MM.1S (cell line): ENCODE results near the gene EEA1.

Experiments
- DNase-seq: peaks from one replicate; pipeline ENCODE4 v3.0.0-alpha.2; 2015
- H2AFZ ChIP-seq: fragments of 300-600 bp; sonication (generic); 2 replicates; pipeline ENCODE4 v1.6.0; 2016; ENCODE audit warnings: antibody characterized with exemption, low read length
- H3F3A ChIP-seq: fragments of 300-600 bp; sonication (generic); 2 replicates; pipeline ENCODE4 v1.6.1; 2016; ENCODE audit warnings: mild to moderate bottlenecking, antibody characterized with exemption, low read length, moderate library complexity, mixed read lengths; ENCODE audit not compliant: insufficient read depth
- H3K27ac ChIP-seq: fragments of 300-600 bp; sonication (generic); 2 replicates; pipeline ENCODE4 v1.5.1; 2016; ENCODE audit warnings: mild to moderate bottlenecking, low read length
- H3K27me3 ChIP-seq: fragments of 300-600 bp; sonication (generic); replicated peaks from 2 replicates; pipeline ENCODE4 v1.6.0; 2016; ENCODE audit warnings: low read length; ENCODE audit not compliant: insufficient read depth
- H3K36me3 ChIP-seq: fragments of 300-600 bp; sonication (generic); replicated peaks from 2 replicates; pipeline ENCODE4 v1.6.1; 2016; ENCODE audit warnings: mild to moderate bottlenecking, low read length, mixed read lengths; ENCODE audit not compliant: insufficient read depth
- H3K4me1 ChIP-seq: fragments of 300-600 bp; sonication (generic); 2 replicates; pipeline ENCODE4 v1.6.1; 2016; ENCODE audit warnings: low read length, mixed read lengths
- H3K4me2 ChIP-seq: fragments of 300-600 bp; sonication (generic); 2 replicates; pipeline ENCODE4 v1.6.0; 2016; ENCODE audit warnings: low read depth, low read length
- H3K4me3 ChIP-seq: fragments of 300-600 bp; sonication (generic); 2 replicates; pipeline ENCODE4 v1.5.1; 2016; ENCODE audit warnings: low read length, mixed read lengths
- H3K79me2 ChIP-seq: fragments of 300-600 bp; sonication (generic); 2 replicates; pipeline ENCODE4 v1.6.1; 2016; ENCODE audit warnings: mixed run types, low read length, mixed read lengths
- H3K9ac ChIP-seq: fragments of 300-600 bp; sonication (generic); 2 replicates; pipeline ENCODE4 v1.6.1; 2016; ENCODE audit warnings: low read length, mixed read lengths
- H3K9me2 ChIP-seq: fragments of 300-600 bp; sonication (generic); replicated peaks from 2 replicates; pipeline ENCODE4 v1.6.1; 2016; ENCODE audit warnings: mild to moderate bottlenecking, low read length, mixed read lengths; ENCODE audit not compliant: insufficient read depth
- H3K9me3 ChIP-seq: fragments of 300-600 bp; sonication (generic); replicated peaks from 2 replicates; pipeline ENCODE4 v1.6.1; 2016; ENCODE audit warnings: mild to moderate bottlenecking, low read length, mixed read lengths; ENCODE audit not compliant: insufficient read depth
- H4K20me1 ChIP-seq: fragments of 300-600 bp; sonication (generic); 2 replicates; pipeline ENCODE4 v1.6.1; 2016; ENCODE audit warnings: mild to moderate bottlenecking, low read length, moderate library complexity, mixed read lengths; ENCODE audit not compliant: insufficient read depth
- EZH2 ChIP-seq: fragments of 300-600 bp; sonication (generic); optimal IDR thresholded peaks from 2 replicates; pipeline ENCODE3; 2017; ENCODE audit warnings: low read depth, mild to moderate bottlenecking, antibody characterized with exemption, low read length, mixed read lengths
- EZH2phosphoT487 ChIP-seq: fragments of 300-600 bp; sonication (generic); IDR thresholded peaks from 2 replicates; pipeline ENCODE4 v1.6.1; 2018; ENCODE audit warnings: antibody characterized with exemption, low read length
- TF ChIP-seq, protein P1 (sequence below): fragments of 300-600 bp; sonication (generic); IDR thresholded peaks from 2 replicates; pipeline ENCODE4 v1.5.1; 2016; ENCODE audit warnings: antibody characterized with exemption, low read length, mixed read lengths

The EEA1 gene

DNA sequence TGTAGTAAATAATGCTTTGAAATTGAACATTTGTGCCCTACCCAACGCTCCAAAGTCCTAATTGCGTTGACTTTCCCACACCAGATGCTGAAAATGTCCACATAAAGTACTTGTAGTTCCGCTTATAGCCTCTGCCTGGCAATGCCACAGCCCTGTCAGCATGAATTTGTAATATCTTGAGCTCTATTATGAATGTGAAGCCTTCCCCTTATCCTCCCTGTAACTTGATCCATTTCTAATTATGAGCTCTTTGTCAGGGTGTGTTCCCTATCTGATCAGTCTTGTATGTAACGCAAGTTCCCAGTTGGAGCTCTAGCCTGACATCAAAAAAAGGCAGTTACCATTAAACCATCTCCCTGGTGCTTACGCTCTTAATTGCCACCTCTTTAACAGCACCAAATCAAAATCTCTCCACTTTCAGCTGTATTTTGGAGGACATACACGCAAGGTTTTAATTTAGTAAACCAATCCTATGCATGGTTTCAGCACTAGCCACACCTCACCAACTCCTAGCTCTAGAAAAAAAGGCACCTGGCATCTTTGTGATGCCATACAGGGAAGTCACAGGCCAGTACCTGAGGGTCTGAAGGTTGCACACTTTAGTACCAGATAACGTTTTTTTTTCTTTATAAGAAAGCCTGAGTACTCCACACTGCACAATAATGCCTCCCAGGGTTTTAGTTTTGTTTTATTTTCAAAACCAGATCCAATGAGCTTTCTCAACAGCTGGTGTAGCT, 69.3 kb downstream of the EEA1 start:
- H3K27me3 ChIP-seq: no peaks in the 10 kb centered on the region
- no peak overlapping the region for H2AFZ ChIP-seq
- no peak overlapping the region for H3K27ac ChIP-seq
- no peak overlapping the region for H3K9ac ChIP-seq
- TF ChIP-seq EZH2: no peak
- TF ChIP-seq, protein P1, sequence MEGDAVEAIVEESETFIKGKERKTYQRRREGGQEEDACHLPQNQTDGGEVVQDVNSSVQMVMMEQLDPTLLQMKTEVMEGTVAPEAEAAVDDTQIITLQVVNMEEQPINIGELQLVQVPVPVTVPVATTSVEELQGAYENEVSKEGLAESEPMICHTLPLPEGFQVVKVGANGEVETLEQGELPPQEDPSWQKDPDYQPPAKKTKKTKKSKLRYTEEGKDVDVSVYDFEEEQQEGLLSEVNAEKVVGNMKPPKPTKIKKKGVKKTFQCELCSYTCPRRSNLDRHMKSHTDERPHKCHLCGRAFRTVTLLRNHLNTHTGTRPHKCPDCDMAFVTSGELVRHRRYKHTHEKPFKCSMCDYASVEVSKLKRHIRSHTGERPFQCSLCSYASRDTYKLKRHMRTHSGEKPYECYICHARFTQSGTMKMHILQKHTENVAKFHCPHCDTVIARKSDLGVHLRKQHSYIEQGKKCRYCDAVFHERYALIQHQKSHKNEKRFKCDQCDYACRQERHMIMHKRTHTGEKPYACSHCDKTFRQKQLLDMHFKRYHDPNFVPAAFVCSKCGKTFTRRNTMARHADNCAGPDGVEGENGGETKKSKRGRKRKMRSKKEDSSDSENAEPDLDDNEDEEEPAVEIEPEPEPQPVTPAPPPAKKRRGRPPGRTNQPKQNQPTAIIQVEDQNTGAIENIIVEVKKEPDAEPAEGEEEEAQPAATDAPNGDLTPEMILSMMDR: no peak
- H3F3A ChIP-seq: no peaks in the 10 kb centered on the region
- no peak overlapping the region for H3K4me2 ChIP-seq
- H4K20me1 ChIP-seq: no peaks in the 10 kb centered on the region
- H3K36me3 ChIP-seq: no peaks in the 10 kb centered on the region
- no peak overlapping the region for H3K4me3 ChIP-seq
- no peaks in the 10 kb centered on the region for H3K79me2 ChIP-seq
- no peaks in the 10 kb centered on the region for H3K9me2 ChIP-seq
- no peaks in the 10 kb centered on the region for H3K9me3 ChIP-seq
- no peak for DNase-seq
- no peaks in the 10 kb centered on the region for H3K4me1 ChIP-seq

DNA sequence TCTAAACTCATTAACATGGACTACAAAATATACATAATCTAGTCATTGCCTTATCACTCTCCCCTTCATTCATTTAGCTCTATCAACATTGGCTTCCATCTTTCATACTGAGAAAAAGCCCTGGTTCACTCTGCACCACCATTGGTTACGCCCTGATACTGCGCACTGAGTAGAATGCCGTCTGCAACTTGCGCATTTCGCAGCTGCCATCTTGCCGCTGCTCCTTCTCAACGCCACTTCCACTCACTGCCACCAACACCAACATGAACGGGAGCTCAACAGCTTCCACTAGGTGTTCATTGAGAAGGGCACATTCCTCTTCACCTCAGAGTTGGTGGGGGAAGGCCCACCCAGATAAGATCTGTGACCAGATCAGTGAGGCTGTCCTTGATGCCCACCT, 71.3 kb downstream of the EEA1 start:
- H3K4me2 ChIP-seq: no peak overlapping the region
- H3F3A ChIP-seq: no peaks in the 10 kb centered on the region
- H3K4me3 ChIP-seq: no peak overlapping the region
- no peaks in the 10 kb centered on the region for H3K79me2 ChIP-seq
- H3K27me3 ChIP-seq: no peaks in the 10 kb centered on the region
- H3K9ac ChIP-seq: no peak overlapping the region
- DNase-seq: no peak
- no peaks in the 10 kb centered on the region for H3K36me3 ChIP-seq
- no peak overlapping the region for H2AFZ ChIP-seq
- no peaks in the 10 kb centered on the region for H3K9me2 ChIP-seq
- no peak for TF ChIP-seq EZH2
- TF ChIP-seq, protein P1: no peak
- TF ChIP-seq EZH2phosphoT487: no peak
- no peaks in the 10 kb centered on the region for H4K20me1 ChIP-seq
- no peaks in the 10 kb centered on the region for H3K9me3 ChIP-seq
- no peaks in the 10 kb centered on the region for H3K4me1 ChIP-seq
- H3K27ac ChIP-seq: no peak overlapping the region

DNA sequence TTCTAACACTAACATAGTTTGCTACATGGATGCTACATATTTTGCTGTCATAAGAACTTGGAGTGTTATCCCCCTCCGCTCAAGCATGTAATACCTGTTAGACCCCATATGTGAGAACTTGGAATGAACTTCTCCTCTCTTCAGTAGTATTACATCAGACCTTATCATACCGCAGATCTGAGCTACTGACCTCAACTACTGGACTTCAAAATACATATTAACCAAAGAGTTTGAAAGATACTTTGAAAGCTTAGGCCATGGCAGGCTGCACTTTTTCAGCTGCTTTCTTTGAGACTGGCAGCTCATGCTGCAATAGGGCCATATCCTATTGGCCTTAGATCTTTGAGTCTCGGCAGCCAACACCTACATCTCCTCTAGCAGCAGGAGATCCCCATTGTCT, 74.8 kb downstream of the EEA1 start:
- H3K4me1 ChIP-seq: no peaks in the 10 kb centered on the region
- no peaks in the 10 kb centered on the region for H4K20me1 ChIP-seq
- no peak overlapping the region for H3K4me2 ChIP-seq
- no peak for DNase-seq
- no peak overlapping the region for H3K27ac ChIP-seq
- H3K9me2 ChIP-seq: no peaks in the 10 kb centered on the region
- no peaks in the 10 kb centered on the region for H3K9me3 ChIP-seq
- H2AFZ ChIP-seq: no peak overlapping the region
- TF ChIP-seq EZH2: no peak
- TF ChIP-seq EZH2phosphoT487: no peak
- TF ChIP-seq, protein P1: no peak
- no peaks in the 10 kb centered on the region for H3F3A ChIP-seq
- no peaks in the 10 kb centered on the region for H3K27me3 ChIP-seq
- H3K36me3 ChIP-seq: no peaks in the 10 kb centered on the region
- H3K79me2 ChIP-seq: no peaks in the 10 kb centered on the region
- H3K4me3 ChIP-seq: no peak overlapping the region
- no peak overlapping the region for H3K9ac ChIP-seq
